T-helper 22 cell (primary cell): ENCODE data around the gene MAP3K5.

Source experiments
- DNase-seq: peaks from one replicate; pipeline ENCODE4 v3.0.0-alpha.2; 2020; ENCODE audit warnings: low read depth

MAP3K5 gene

DNA sequence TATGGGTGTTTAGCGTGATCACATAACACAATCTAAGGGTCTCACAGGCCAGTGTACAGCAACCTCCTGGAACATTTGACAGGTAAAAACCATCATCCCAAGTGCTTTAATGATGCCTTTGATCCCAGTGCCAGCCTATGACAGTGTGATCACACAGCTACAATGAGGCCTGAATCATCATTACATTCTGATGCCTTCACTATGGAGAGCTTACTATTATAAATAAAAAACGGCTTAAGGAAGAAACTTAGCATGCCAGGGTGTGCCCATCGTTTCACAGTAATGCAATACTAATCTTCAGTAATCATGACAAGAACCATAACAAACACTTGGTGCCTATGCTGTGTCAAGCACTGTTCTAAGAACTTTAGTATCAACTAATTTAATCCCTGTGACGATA, 253.4 kb downstream of the MAP3K5 start:
- no peak for DNase-seq

DNA sequence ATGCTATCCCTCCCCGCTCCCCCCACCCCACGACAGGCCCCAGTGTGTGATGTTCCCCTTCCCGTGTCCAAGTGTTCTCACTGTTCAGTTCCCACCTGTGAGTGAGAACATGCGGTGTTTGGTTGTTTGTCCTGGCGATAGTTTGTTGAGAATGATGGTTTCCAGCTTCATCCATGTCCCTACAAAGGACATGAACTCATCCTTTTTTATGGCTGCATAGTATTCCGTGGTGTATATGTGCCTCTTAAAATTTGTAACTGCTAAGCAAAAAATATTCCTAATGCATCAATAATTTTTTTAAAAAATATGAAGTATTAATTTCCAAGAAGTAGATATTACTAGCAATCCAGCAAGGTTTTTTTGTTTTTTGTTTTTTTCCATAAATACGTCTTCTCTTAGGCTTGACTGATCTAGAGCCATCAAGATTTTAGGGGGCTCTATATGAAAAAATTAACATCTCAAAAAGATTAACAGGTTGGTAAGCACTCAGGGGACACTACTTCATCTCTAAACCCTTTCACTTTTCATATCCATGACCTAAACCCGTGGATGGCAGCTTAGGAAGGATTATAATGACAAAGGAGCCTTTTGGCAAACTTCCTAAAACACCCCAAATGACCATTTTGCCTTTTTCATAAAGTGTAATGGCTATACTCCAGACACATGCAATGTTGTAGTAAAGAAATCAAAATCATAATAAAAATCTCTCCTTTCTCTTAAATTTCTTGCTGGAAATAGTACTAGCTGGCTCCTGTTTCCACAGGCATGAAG, 256.2 kb downstream of the MAP3K5 start:
- DNase-seq, result no peak

DNA sequence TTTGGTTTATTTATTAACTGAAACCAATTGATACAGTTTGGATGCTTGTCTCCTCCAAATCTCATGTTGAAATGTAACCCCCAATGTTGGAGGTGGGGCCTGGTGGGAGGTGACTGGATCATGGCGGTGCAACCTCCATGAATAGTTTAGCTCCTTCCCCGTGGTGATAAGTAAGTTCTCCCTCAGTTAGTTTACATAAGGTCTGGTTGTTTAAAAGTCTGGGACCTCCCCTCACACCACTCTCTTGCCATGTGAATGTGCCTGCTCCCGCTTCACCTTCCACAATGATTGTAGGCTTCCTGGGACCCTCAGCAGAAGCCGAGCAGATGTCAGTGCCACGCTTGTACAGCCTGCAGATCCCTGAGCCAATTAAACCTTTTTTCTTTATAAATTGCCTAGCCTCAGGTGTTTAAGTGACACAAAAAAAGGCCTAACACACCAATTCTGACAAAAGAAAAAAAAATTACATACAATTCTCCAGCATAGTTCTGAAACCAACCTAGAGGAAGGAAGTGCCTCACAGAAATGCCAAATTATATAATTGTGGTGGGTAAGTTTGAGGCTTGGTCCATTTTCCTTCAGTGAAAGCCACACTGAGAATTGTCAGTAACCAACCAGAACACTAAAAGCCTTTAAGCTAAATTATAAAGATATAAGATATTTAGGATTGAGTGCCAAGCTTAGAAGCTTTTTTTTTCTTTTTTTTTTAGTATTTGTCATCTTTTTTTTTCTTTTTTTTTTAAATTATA, 257.1 kb downstream of the MAP3K5 start:
- DNase-seq, result no peak

DNA sequence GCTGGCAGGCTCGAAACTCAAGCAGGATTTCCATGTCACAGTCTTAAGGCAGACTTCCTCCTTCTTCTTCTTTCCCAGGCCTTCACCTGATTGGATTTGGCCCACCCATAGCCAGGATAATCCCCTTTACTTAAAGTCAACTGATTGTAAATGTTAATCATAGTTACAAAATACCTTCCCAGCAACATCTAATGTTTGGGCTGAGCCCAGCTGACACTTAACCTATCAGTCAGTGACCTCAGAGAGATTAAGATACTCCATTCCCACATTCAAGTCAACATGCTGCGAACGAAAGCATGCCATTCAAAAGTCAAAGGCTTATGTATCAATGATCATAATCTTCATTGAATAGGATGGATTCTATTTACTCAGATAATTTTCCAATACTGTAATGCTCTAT, 258.0 kb downstream of the MAP3K5 start:
- DNase-seq, result no peak

DNA sequence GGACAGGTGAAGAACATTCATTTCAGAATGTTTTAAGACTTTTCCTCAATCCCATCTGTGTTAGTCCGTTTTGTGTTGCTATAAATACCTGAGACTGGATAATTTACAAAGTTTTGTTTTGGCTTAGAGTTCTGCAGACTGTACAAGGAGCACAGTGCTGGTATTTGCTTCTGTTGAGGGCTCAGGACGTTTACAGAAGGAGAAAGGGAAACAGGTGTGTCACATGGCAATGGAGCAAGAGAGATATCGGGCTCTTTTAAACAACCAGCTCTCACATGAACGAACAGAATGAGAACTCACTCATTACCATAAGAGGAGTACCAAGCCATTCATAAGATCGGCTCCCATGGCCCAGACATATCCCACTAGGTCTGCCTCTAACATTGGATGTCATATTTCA, 258.8 kb downstream of the MAP3K5 start:
- DNase-seq, result no peak

DNA sequence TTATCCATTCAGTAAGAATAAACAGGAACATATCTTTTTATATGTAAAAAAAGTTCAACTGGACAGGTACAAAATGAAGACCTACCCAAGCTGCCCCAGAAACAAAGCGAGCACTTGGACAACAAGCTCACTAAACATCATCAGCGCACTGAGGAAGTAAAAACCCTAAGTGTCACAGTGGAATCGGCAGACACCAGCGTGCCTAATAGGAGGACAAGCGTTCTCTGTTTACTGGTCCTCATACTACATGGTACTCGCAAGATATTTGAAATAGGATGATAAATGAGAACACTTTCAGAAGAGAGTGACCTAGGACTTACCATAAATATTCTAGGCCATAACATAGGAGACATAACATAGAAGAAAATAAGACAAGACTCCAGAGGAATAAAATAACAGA, 260.2 kb downstream of the MAP3K5 start:
- no peak for DNase-seq

DNA sequence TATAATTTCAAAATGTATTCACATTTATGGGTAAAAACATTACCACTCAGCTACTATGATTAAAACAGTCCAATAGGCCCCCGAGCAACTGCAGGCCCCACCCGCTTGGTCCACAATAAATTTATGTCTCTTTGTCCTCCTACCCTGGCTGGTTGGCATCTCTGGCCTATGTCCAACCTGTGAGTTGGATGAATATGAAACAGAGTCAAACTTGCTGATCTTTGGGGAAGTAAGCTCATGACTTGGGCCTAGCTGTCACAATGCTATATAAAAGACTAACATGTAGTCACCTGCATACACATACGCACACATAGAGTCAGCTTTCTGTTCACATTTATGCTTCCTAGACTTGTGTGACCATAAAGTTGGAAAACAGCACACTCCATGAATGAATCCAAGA, 262.6 kb downstream of the MAP3K5 start:
- no peak for DNase-seq

DNA sequence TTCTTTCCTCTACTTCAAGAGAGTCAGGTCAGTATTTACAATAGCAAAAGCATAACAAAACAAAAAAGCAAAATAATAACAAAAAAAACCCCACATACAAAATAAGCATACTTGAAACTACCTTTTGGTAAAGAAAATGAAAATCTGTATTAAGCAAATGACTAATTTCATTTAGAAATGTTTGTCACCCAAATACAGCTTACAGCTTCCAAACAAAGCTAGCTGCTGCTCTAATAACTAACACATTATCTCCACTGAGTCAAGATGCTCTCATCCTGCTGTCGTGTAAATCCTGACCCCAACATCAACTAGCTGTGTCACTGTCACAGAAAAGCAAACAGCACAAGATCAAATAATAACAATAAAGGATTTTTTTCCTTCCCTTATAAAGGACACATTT, 263.8 kb downstream of the MAP3K5 start:
- DNase-seq, result no peak

DNA sequence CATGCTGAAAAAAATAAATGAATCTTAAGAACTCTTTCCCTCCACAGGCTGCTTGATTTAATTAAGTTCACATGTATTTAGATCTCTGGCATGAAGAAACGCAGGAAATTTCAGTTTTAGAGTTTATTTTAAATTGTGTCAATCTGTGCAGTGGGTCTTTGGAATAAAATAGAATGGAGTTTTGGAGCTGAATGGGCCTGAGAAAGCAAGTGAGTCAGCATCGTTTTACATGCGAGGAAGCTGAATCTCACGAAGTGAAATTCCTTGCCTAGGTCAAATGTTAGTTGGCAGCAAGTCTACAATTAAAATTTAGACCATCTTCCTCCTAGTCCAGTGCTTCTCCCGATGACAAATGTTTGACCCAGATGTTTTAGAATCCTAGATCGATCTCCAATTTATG, 264.4 kb downstream of the MAP3K5 start:
- DNase-seq, result no peak

DNA sequence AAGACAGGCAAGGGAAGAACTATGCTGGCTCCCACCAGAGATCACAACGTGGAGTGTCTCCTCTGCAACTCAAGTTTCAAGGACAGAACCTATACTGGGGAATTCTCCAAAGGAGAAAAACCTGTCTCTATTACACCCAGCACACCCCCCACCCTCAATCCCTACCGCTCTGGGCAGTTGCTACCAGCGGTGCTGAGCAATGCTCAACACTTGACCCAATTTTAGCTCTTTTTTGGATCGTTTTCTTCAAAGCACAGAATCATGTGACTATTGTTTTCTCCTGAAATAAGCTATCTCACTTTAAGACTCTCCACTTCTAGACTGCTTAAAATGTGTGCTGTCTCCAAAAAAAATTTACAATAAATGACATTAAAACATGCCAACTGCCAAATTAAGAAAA, 265.3 kb downstream of the MAP3K5 start:
- DNase-seq, result no peak

DNA sequence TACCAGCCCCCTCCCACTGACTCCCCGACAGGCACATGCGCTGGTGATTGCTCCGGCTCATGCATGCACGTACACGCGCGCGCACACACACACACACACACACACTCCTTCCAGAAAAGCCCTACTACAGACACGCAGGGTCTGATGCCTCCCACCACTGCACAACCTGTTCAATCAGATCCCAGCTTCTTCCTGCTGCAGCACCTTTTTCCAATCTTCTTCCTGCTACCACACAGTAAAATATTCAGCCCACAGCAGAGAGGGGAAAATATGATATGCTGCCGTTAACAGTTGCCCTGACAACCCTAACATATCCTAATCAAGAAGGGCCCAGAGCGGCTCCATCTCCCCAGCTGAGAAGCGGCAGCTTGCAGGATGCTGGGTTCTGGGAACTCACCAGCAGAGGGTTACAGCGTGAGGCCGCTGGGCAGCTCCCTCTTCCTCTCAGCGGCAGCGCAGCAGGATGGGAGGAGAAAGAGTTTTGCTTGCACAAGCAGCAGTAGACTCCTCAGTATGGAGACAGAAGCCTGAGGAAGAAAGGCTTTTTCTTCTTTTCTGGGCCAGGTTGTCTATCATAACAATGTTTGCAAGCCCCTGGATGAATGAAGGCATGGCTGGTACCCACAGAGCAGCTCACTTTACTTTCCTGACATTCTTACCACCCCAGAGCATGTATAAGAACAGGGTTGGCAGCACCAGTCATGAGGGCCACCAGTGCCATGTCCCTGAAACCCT, 265.9 kb downstream of the MAP3K5 start:
- DNase-seq, result no peak

DNA sequence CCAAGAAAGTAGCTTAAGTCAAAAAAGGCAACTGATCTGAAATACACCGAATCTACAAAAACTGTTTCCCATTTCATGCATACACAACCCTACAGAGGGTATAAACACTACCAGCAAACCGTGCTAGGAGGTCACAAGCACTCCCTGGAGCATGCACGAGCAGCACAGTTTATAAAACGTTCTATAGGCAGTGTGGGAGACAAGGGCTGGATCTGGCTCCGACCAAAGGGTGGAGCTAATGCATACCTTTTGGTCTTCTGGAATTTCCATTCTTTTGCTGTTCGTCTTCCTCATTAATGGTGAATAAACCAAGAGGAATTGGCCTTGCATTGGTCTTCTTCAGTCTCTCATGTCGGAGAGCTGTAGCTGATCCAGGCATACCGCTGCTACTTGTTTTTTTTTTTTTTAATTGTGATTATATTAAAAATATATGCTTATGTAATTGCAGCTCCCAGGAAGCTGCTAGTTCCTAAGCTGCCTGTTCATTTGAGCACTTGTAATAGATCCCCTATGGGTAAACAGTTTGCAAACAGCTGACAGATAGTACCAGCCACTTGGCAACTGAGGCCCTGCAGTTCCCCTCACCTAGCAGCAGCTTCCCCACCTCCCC, 266.6 kb downstream of the MAP3K5 start:
- DNase-seq, result no peak

DNA sequence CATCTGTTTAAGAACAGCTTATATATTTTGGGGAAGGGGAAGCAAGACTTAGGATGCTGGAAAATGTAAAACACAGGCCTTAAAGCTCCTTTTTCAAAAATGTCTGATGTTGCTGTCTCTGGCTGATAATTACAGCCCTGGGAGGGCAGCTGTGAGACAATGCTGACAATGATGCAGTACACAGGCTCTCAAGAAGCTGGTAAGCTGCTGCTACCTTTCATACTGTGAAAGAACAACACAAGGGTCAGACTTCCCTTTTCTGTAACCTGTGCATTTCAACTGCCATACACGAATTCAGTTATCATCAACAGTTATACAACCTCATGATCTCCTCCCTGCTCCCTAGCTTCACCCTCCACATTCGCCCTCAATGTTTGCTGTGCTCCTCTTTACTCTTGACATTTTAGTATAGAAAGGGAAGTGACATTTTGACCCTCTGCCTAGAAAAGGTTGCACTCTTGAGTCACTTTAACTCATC, 267.3 kb downstream of the MAP3K5 start:
- DNase-seq, result no peak

DNA sequence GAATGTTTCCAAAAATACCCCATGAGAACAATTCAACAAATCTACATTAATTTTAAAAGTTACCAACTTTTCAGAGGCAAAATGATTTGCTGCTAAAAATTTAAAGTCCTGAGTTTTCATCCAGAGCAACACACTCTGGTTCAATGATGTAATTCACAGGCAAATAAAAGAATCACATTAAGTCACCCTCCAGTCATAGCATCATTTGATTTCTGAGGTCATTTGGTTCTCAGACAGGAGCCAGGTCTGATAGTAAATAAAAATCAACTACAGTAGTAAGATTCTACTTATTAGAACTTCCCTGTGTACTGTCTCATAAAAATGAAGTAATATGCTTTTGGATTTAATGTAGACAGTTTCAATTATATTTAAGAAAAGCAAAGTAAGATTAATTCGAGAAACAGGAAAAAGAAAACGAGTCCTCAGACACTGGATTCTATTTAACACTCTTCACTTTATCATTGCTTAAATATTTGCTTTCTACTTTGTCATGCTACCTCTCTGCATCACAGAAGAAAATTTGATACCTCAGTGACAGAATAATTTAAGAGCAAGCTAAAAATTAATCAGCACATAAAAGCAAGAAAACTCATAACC, 267.8 kb downstream of the MAP3K5 start:
- DNase-seq, result no peak

DNA sequence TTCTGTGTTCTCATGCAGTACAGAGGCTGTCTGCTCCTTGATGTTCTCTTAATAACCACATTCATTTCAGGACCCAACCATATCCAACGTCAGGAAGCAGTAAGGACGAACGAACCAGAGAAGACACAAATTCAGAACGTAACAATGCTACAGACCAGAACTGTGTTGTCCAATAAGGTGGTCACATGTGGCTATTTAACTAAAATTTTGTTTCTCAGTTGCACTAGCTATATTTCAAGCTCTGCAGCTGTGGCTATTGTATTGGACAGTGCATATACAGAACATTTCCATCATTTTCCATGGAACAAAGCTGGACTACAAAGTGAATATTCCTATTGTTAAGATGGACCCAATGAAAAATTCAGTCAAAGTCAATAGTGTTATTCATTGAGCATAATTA, 269.1 kb downstream of the MAP3K5 start:
- no peak for DNase-seq

DNA sequence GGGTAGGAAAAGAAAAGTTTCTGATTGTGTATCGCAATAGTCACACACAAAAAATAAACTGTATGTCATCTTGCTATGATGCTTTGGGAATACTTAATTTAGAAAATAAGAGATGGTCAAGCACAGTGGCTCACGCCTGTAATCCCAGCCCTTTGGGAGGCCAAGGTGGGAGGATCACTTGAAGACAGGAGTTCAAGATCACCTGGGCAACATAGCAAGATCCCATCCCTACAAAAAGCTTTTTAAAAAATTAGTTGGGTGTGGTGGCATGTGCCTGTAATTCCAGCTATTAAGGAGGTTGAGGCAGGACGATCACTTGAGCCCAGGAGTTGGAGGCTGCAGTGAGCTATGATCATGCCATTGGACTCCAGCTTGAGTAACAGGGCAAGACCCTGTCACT, 269.6 kb downstream of the MAP3K5 start:
- DNase-seq, result no peak

DNA sequence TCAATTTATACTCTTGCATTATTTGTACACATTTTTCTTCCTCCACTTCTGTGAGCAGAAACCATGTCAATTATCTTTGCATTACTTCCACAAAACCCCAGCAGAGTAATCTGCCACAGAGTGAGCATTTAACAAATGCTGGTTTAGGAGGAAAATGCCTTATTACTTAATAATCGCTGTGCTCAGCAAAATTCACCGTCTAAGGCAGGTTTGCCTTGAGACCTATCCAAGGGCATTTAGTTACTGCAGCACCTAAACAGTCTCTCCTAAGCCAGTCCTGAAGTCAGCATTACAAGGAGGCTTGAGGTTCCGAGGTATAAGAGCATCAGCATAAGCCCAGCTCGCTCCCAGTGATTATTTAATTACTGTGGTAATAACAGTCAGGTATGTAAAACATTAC, 270.4 kb downstream of the MAP3K5 start:
- DNase-seq, result no peak

DNA sequence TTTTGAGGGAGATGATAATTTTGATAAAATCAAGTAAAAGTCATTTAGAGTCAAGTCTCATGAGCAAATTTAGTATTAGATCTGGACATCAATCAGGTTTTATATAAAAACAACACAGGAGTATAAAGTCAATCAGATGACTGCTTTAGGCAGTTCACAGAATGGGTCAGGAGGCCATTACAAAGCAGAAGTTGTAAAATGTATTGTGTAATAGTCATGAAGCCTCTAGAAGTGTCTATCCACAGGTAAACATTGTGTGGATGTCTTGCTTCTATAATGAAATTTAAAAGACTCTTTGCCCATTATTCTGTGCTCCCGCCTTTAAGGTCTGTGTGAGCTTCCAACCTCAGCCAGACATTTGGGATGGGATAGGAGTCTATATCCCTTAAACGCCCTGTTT, 270.9 kb downstream of the MAP3K5 start:
- DNase-seq, result no peak

DNA sequence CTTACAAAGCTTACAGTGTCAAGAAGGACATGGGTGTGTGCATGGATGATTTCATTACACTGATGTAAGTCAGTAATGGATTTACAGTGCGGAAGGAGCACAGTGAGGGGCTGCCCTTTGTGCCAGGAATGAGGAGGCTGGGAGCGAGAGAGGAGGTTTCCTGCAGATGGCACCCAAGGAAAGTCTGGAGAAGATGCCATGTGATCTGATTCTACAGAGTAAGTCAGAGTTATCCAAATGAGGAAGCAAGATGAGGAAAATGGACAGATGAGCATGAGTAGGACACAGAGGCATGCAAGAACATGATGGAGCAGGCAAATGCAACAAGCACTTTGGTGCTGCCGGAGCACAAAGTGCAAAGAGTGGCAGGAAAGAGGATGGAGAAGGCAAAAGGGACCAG, 271.8 kb downstream of the MAP3K5 start:
- DNase-seq, result no peak

DNA sequence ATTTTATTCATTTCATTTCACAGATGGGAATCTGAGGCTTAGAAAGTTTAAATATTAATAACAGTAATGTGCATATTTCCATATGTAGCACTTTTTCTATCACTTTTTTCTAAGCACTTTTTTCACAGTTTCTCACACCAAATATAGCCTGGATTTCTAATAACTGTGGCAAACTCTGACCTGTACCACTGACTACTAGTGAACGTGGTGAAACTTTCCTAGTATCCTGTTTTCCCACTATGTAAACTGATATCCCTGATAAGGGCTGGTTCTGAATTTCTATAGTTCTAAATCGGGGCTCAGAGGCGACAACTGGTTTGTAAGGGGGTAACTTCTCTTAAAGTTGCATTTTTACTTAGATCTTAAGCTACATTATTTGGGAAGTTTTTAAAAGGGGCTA, 274.7 kb downstream of the MAP3K5 start:
- no peak for DNase-seq

DNA sequence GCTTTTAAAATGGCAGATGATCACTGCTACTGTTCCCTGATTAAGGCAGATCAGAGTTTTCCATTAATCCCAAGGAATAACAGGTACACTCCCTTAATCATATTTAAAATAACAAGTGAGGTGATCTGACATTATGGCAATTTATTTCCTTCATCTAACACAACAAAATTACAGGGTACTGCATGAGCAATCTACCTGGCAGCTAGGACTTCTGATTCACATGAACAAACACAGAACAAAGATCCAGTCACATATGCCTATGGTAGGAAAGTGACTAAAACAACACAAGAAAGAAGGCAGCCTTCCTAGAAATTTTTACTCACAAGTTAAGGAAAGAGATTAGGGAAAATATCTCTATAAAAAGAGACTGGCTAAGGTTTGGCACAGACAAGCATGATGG, 275.3 kb downstream of the MAP3K5 start:
- DNase-seq, result no peak

DNA sequence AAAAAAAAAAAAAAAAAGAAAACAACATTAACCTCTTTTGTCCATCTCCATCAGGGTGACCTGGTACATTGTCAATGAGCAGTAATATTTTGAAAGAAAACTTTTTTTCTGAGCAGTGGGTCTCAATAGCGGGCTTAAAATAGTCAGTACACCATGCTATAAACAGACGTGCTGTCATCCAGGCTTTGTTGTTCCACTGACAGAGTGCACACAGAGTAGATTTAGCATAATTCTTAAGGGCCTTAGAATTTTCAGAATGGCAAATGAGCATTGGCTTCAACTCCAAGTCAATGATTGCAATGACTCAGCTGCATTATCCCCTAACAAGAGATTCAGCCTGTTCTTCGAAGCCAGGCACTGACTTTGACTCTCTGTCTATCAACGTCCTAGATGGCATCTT, 277.7 kb downstream of the MAP3K5 start:
- no peak for DNase-seq
